HL-60 (cell line): ENCODE data around the gene KLF15.

ENCODE experiments used
- DNase-seq, 2 experiments: peaks; one replicate each; pipeline ENCODE4 v3.0.0-alpha.2; 2010 to 2020; ENCODE audit warnings: low read depth in 1 of 2, low spot score in 1 of 2
- H3K27ac ChIP-seq: fragments of 250-450 bp; sonication (Bioruptor Pico); replicated peaks from 2 replicates; pipeline ENCODE4 v1.5.1; 2020; ENCODE audit warnings: mild to moderate bottlenecking, moderate library complexity
- H3K27me3 ChIP-seq: fragments of 250-450 bp; sonication (Bioruptor Pico); 2 replicates; pipeline ENCODE4 v1.5.1; 2021; ENCODE audit warnings: mild to moderate bottlenecking, moderate library complexity; ENCODE audit not compliant: insufficient read depth, poor library complexity, severe bottlenecking
- H3K4me3 ChIP-seq: replicated peaks from 2 replicates; pipeline ENCODE4 v1.5.1; 2011; ENCODE audit warnings: mild to moderate bottlenecking, control low read depth, low read length; ENCODE audit not compliant: insufficient read depth
- CTCF ChIP-seq: IDR thresholded peaks from one replicate; pipeline ENCODE4 v1.5.1; 2011; ENCODE audit warnings: low read length, control low read depth, inconsistent platforms; ENCODE audit not compliant: insufficient read depth
- GABPA ChIP-seq: IDR thresholded peaks from 2 replicates; pipeline ENCODE4 v1.6.1; 2012; ENCODE audit warnings: low read depth
- POLR2AphosphoS5 ChIP-seq: IDR thresholded peaks from 2 replicates; pipeline ENCODE4 v1.6.1; 2012; ENCODE audit warnings: low read depth
- REST ChIP-seq: IDR thresholded peaks from 2 replicates; pipeline ENCODE4 v1.6.1; 2012; ENCODE audit warnings: low read depth; ENCODE audit not compliant: insufficient replicate concordance
- SPI1 ChIP-seq: IDR thresholded peaks from 2 replicates; pipeline ENCODE4 v1.6.1; 2012; ENCODE audit warnings: low read depth, mild to moderate bottlenecking, borderline replicate concordance

KLF15 gene

GRCh38 chr3:126395846-126396513, 38.8 kb upstream of the KLF15 start:
- Histone ChIP-seq H3K4me3 (no peak overlapping the region), H3K27ac (no peak overlapping the region), H3K27me3 (peaks cover 15% of the 10 kb centered on the region)
- no peak for DNase-seq
- TF ChIP-seq CTCF (no peak), REST (no peak), SPI1 (no peak), GABPA (no peak), POLR2AphosphoS5 (no peak)

- Histone ChIP-seq H3K4me3 (no peak overlapping the region), H3K27me3 (peaks cover 15% of the 10 kb centered on the region)
These were observed 37.7 kb upstream of the KLF15 start for GRCh38 chr3:126394977-126395321.

More at GRCh38 chr3:126394977-126395321, 37.7 kb upstream of the KLF15 start:
- no peak for DNase-seq
- TF ChIP-seq SPI1 = no peak
- TF ChIP-seq REST = no peak
- TF ChIP-seq CTCF = no peak
- no peak for TF ChIP-seq GABPA
- TF ChIP-seq POLR2AphosphoS5 = no peak
- no peak overlapping the region for H3K27ac ChIP-seq
